ENCODE data around the gene MRGPRG. TPM values are rescaled to one million over a fixed set of nuclear protein-coding genes. Genes with fewer than 3 reads are reported as not detected.

MRGPRG gene
- total and polyA plus RNA-seq, 10 donors: not detected

GRCh38 chr11:3201112-3201581 lies 17.5 kb downstream of the MRGPRG start:
- peaks cover 0 to 42% (median 17%) of the 10 kb centered on the region in 6 donors for H3K4me1 ChIP-seq
- no peak overlapping the region for H3K27ac ChIP-seq
- H3K36me3 ChIP-seq: no peaks in the 10 kb centered on the region
- H3K27me3 ChIP-seq (replicated peaks in 1 of 7): peaks cover 0 to 75% (median 23%) of the 10 kb centered on the region in 7 donors
- H3K9me3 ChIP-seq: no peaks in the 10 kb centered on the region
- intact Hi-C loops (cut with DNase I; ENCODE audit: low total_unique reads): no loop called here
- 87 to 92% (median 90%) methylated on average over 10 to 15 of the region's 15 CpGs for WGBS, 5 donors
- TF ChIP-seq POLR2AphosphoS5 (IDR thresholded peaks at IDR 0.05) (no peak), CTCF (IDR thresholded peaks at IDR 0.05 in 8 of 11, conservative IDR thresholded peaks at IDR 0.05 in 3 of 11) (no peak), POLR2A (IDR thresholded peaks at IDR 0.05) (no peak)
- DNase-seq: peak; percentile 51
- H3K4me3 ChIP-seq: no peak overlapping the region

- Histone ChIP-seq H3K4me3 (no peak overlapping the region), H3K27me3 (replicated peaks in 1 of 7) (peaks cover 0 to 75% (median 23%) of the 10 kb centered on the region in 7 donors)
These were observed 18.1 kb downstream of the MRGPRG start for GRCh38 chr11:3200388-3201111.

GRCh38 chr11:3199537-3200295 lies 18.9 kb downstream of the MRGPRG start:
- Histone ChIP-seq H3K4me3 (no peak overlapping the region), H3K27ac (no peak overlapping the region), H3K4me1 (peaks cover 0 to 42% (median 16%) of the 10 kb centered on the region in 6 donors), H3K36me3 (no peaks in the 10 kb centered on the region), H3K27me3 (replicated peaks in 1 of 7) (peaks cover 0 to 68% (median 23%) of the 10 kb centered on the region in 7 donors), H3K9me3 (no peaks in the 10 kb centered on the region)
- TF ChIP-seq POLR2AphosphoS5 (IDR thresholded peaks at IDR 0.05): no peak
- TF ChIP-seq CTCF (IDR thresholded peaks at IDR 0.05 in 8 of 11, conservative IDR thresholded peaks at IDR 0.05 in 3 of 11): no peak
- TF ChIP-seq POLR2A (IDR thresholded peaks at IDR 0.05): no peak
- DNase-seq: no peak
- WGBS, 5 donors: 73 to 91% (median 88%) methylated on average over 17 to 19 of the region's 19 CpGs
- intact Hi-C loops (cut with DNase I; ENCODE audit: low total_unique reads): no loop called here

More at GRCh38 chr11:3200388-3201111, 18.1 kb downstream of the MRGPRG start:
- no peak for DNase-seq
- intact Hi-C loops (cut with DNase I; ENCODE audit: low total_unique reads): no loop called here
- H3K9me3 ChIP-seq: no peaks in the 10 kb centered on the region
- no peak for TF ChIP-seq CTCF (IDR thresholded peaks at IDR 0.05 in 8 of 11, conservative IDR thresholded peaks at IDR 0.05 in 3 of 11)
- no peak for TF ChIP-seq POLR2A (IDR thresholded peaks at IDR 0.05)
- no peak for TF ChIP-seq POLR2AphosphoS5 (IDR thresholded peaks at IDR 0.05)
- 64 to 80% (median 76%) methylated on average over 8 to 12 of the region's 12 CpGs for WGBS, 5 donors
- no peaks in the 10 kb centered on the region for H3K36me3 ChIP-seq
- H3K4me1 ChIP-seq: peaks cover 0 to 42% (median 17%) of the 10 kb centered on the region in 6 donors
- H3K27ac ChIP-seq: no peak overlapping the region

GRCh38 chr11:3198815-3199214 lies 19.8 kb downstream of the MRGPRG start:
- Histone ChIP-seq H3K27ac (no peak overlapping the region), H3K27me3 (replicated peaks in 1 of 7) (peaks cover 0 to 59% (median 23%) of the 10 kb centered on the region in 7 donors), H3K9me3 (no peaks in the 10 kb centered on the region), H3K4me1 (peaks cover 0 to 44% (median 20%) of the 10 kb centered on the region in 6 donors), H3K4me3 (no peak overlapping the region), H3K36me3 (no peaks in the 10 kb centered on the region)
- 80 to 95% (median 87%) methylated on average over 15 of the region's 15 CpGs for WGBS, 5 donors
- no peak for DNase-seq
- intact Hi-C loops (cut with DNase I; ENCODE audit: low total_unique reads): no loop called here
- no peak for TF ChIP-seq CTCF (IDR thresholded peaks at IDR 0.05 in 8 of 11, conservative IDR thresholded peaks at IDR 0.05 in 3 of 11)
- no peak for TF ChIP-seq POLR2A (IDR thresholded peaks at IDR 0.05)
- TF ChIP-seq POLR2AphosphoS5 (IDR thresholded peaks at IDR 0.05): no peak

Data from spleen (tissue), 11 donors.